Nephron (organoid): ENCODE results near the gene TSLP.

Experiments used
- H3K27ac Mint-ChIP-seq, 3 experiments: 2 replicates each; pipeline ENCODE4 v1.8.0; 2020; ENCODE audit warnings: mixed read lengths in 3 of 3, mild to moderate bottlenecking in 2 of 3, moderate library complexity in 1 of 3
- H3K27me3 Mint-ChIP-seq: 2 replicates; pipeline ENCODE4 v1.8.0; 2021; ENCODE audit warnings: low read depth, mild to moderate bottlenecking, moderate library complexity, mixed read lengths
- H3K36me3 Mint-ChIP-seq: 2 replicates; pipeline ENCODE4 v1.8.0; 2020; ENCODE audit warnings: low read depth, mixed read lengths
- H3K4me1 Mint-ChIP-seq: 2 replicates; pipeline ENCODE4 v1.8.0; 2020; ENCODE audit warnings: mixed read lengths
- H3K4me3 Mint-ChIP-seq, 3 experiments: 2 replicates each; pipeline ENCODE4 v1.8.0; 2020; ENCODE audit warnings: mild to moderate bottlenecking in 3 of 3, mixed read lengths in 3 of 3, moderate library complexity in 2 of 3
- H3K9me3 Mint-ChIP-seq: 2 replicates; pipeline ENCODE4 v1.8.0; 2020; ENCODE audit warnings: mixed read lengths
- TF ChIP-seq, protein P1 (sequence below), 3 experiments: fragments of 200-600 bp; sonication (generic); IDR thresholded peaks; one replicate each; pipeline ENCODE4 v1.5.0; 2021; ENCODE audit warnings: antibody characterized with exemption in 3 of 3; ENCODE audit not compliant: unreplicated experiment in 3 of 3

Gene TSLP

GRCh38 chr5:111099058-111099778, 27.7 kb downstream of the TSLP start:
- Mint-ChIP-seq H3K36me3 (peaks cover 41% of the 10 kb centered on the region), H3K27me3 (no peaks in the 10 kb centered on the region), H3K4me1 (peaks cover 2% of the 10 kb centered on the region), H3K4me3 (no peak overlapping the region), H3K9me3 (no peaks in the 10 kb centered on the region), H3K27ac (no peak overlapping the region)
- TF ChIP-seq, protein P1, sequence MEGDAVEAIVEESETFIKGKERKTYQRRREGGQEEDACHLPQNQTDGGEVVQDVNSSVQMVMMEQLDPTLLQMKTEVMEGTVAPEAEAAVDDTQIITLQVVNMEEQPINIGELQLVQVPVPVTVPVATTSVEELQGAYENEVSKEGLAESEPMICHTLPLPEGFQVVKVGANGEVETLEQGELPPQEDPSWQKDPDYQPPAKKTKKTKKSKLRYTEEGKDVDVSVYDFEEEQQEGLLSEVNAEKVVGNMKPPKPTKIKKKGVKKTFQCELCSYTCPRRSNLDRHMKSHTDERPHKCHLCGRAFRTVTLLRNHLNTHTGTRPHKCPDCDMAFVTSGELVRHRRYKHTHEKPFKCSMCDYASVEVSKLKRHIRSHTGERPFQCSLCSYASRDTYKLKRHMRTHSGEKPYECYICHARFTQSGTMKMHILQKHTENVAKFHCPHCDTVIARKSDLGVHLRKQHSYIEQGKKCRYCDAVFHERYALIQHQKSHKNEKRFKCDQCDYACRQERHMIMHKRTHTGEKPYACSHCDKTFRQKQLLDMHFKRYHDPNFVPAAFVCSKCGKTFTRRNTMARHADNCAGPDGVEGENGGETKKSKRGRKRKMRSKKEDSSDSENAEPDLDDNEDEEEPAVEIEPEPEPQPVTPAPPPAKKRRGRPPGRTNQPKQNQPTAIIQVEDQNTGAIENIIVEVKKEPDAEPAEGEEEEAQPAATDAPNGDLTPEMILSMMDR (IDR thresholded peaks at IDR 0.05; ENCODE audit: unreplicated experiment in 3 of 3) = no peak

DNA sequence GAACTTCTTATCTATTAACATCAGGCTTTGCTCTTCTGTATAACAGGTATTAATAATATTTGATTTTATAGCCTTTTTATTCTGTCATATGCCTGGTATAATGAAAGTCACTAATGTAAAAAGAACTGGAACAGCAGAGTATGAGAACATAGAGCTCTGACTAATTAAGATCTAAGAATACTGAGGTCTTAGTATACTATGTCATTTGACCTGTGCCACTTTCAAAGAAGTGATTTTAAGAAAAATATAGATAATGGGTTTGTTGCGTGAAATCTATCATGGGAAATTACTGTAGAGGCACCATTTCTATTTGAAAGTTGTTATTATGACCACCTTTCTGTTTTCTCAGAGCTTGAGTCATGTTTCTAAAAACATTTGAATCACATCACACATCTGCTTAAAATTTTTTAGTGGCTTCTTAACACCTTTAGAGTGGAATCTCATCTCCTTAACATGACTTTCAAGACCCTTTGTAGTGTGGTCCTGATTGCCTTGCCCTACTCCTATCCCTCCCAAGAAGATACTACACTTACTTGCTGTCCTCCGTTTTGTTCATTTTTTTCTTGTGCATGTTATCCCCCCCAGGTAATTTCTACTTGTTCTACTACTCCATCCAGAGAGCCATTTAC, 34.9 kb downstream of the TSLP start:
- no peaks in the 10 kb centered on the region for H3K9me3 Mint-ChIP-seq
- no peak overlapping the region for H3K4me3 Mint-ChIP-seq
- H3K4me1 Mint-ChIP-seq = no peaks in the 10 kb centered on the region
- TF ChIP-seq, protein P1 (IDR thresholded peaks at IDR 0.05; ENCODE audit: unreplicated experiment in 3 of 3) = no peak
- peaks cover 50% of the 10 kb centered on the region for H3K36me3 Mint-ChIP-seq
- H3K27me3 Mint-ChIP-seq = no peaks in the 10 kb centered on the region
- H3K27ac Mint-ChIP-seq = no peak overlapping the region

GRCh38 chr5:111107371-111107770, 35.9 kb downstream of the TSLP start:
- Mint-ChIP-seq H3K4me3 (no peak overlapping the region), H3K9me3 (no peaks in the 10 kb centered on the region), H3K4me1 (no peaks in the 10 kb centered on the region), H3K36me3 (peaks cover 50% of the 10 kb centered on the region), H3K27me3 (no peaks in the 10 kb centered on the region), H3K27ac (no peak overlapping the region)
- TF ChIP-seq, protein P1 (IDR thresholded peaks at IDR 0.05; ENCODE audit: unreplicated experiment in 3 of 3) = no peak

DNA sequence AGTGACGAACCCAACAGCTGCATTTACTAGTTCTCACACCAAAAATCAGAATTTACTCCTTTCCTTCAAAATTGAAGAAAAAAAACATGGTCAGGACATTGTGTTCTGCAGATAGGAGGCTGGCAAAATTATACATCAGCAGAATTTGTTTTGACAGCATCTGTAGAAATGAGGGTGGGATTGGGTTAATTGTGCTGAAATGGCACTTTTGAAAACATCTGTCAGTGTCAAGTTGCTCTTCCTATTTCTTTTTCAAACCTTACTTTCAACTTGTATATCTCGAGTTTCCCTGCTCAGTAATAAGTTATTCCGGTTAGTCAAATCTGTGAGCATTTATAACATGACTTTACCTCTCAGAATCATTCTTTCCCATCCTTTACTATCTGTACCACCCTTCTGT, 40.4 kb downstream of the TSLP start:
- no peaks in the 10 kb centered on the region for H3K9me3 Mint-ChIP-seq

DNA sequence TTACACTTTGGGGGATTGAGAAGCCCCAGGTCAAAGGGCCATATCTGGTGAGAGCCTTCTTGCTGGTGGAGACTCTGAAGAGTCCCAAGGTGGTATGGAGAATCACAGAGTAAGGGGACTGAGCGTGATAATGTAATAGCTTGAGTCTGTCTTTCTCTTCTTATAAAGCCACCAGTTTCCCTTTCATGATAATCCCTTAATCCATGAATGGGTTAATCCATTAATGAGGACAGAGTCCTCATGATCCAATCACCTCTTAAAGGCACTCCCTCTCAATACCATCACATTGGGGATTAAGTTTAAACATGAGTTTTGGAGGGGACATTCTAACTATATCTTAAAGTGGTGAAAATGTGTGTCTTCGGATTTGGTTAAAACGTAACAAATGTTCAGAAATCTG, 42.2 kb downstream of the TSLP start:
- Mint-ChIP-seq H3K27me3 (no peaks in the 10 kb centered on the region), H3K4me1 (peaks cover 6% of the 10 kb centered on the region), H3K36me3 (peaks cover 32% of the 10 kb centered on the region), H3K9me3 (no peaks in the 10 kb centered on the region), H3K4me3 (no peak overlapping the region), H3K27ac (no peak overlapping the region)
- TF ChIP-seq, protein P1 (IDR thresholded peaks at IDR 0.05; ENCODE audit: unreplicated experiment in 3 of 3) = no peak

More for the DNA sequence above, 40.4 kb downstream of the TSLP start:
- peaks cover 34% of the 10 kb centered on the region for H3K36me3 Mint-ChIP-seq
- TF ChIP-seq, protein P1 (IDR thresholded peaks at IDR 0.05; ENCODE audit: unreplicated experiment in 3 of 3) = no peak
- no peak overlapping the region for H3K27ac Mint-ChIP-seq
- H3K4me1 Mint-ChIP-seq = no peaks in the 10 kb centered on the region
- no peak overlapping the region for H3K4me3 Mint-ChIP-seq
- no peaks in the 10 kb centered on the region for H3K27me3 Mint-ChIP-seq

DNA sequence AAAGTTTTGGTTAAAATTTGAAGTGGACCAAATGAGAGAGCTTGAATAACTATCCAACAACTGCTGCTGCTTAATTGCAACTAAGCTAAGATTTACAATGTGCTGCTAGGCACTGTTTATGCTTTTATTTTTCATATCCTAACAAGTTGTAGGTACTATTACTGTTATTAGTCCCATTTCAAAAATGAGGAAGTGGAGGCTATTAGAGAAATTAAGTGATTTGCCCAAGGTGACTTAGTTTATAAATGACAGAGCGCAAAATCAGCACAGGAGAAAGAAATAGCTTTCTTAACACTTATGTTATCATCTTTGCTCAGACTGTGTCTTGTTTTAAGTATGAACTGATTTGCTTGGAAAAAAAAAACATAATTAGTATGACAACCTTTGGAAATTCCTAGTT, 43.7 kb downstream of the TSLP start:
- Mint-ChIP-seq H3K27me3 (no peaks in the 10 kb centered on the region), H3K27ac (no peak overlapping the region), H3K4me1 (peaks cover 13% of the 10 kb centered on the region), H3K36me3 (peaks cover 35% of the 10 kb centered on the region), H3K9me3 (no peaks in the 10 kb centered on the region), H3K4me3 (no peak overlapping the region)
- TF ChIP-seq, protein P1 (IDR thresholded peaks at IDR 0.05; ENCODE audit: unreplicated experiment in 3 of 3) = no peak
